SK-N-SH (cell line): ENCODE results near the gene CDPF1. TPM values are rescaled to one million over a fixed set of nuclear protein-coding genes. Genes with fewer than 3 reads are reported as not detected.

Experiments
- CTCF ChIA-PET: fragments of 300-600, 350-600 bp; formaldehyde crosslinking; extraction: SDS; loops from one replicate; lab custom pipeline; 2021; lab: Yijun Ruan, JAX
- POLR2A ChIA-PET: fragments of 350-600 bp; sonication (Branson Sonifier 250); formaldehyde crosslinking; extraction: SDS; loops from one replicate; lab custom pipeline; 2020; ENCODE audit warnings: antibody characterized with exemption, inconsistent platforms; lab: Yijun Ruan, JAX
- DNase-seq: peaks from one replicate; pipeline ENCODE4 v3.0.0; 2012
- H2AFZ ChIP-seq: fragments of 200-600 bp; sonication (generic); 2 replicates; pipeline ENCODE4 v1.8.1; 2016; ENCODE audit warnings: antibody characterized with exemption, mild to moderate bottlenecking, low read depth
- H3F3A ChIP-seq: fragments of 200-600 bp; sonication (generic); replicated peaks from 2 replicates; pipeline ENCODE3; 2016; ENCODE audit warnings: antibody characterized with exemption, mild to moderate bottlenecking; ENCODE audit not compliant: insufficient read depth
- H3K27ac ChIP-seq, 2 experiments: fragments of 200-500 bp in 1 of 2; fragments of 200-600 bp in 1 of 2; sonication (Bioruptor generic) in 1 of 2; sonication (generic), shearing (Covaris generic) in 1 of 2; 2 replicates each; pipeline versions ENCODE4 v1.5.1 to v1.6.1; 2014 to 2016; ENCODE audit warnings: low read depth in 2 of 2, inconsistent platforms in 1 of 2, low read length in 1 of 2, mild to moderate bottlenecking in 1 of 2, mixed read lengths in 1 of 2
- H3K27me3 ChIP-seq: fragments of 200-600 bp; sonication (generic), shearing (Covaris generic); 2 replicates; pipeline ENCODE4 v1.6.1; 2016; ENCODE audit warnings: mixed run types; ENCODE audit not compliant: insufficient read depth
- H3K36me3 ChIP-seq, 2 experiments: fragments of 200-500 bp in 1 of 2; fragments of 200-600 bp in 1 of 2; sonication (Bioruptor generic) in 1 of 2; sonication (generic) in 1 of 2; replicated peaks in 1 of 2; 2 replicates each; pipeline versions ENCODE3 to v1.5.1; 2014 to 2016; ENCODE audit warnings: low read length in 1 of 2, mild to moderate bottlenecking in 1 of 2; ENCODE audit not compliant: insufficient read depth in 2 of 2, control insufficient read depth in 1 of 2
- H3K4me1 ChIP-seq, 2 experiments: fragments of 200-500 bp in 1 of 2; fragments of 200-600 bp in 1 of 2; sonication (Bioruptor generic) in 1 of 2; sonication (generic), shearing (Covaris generic) in 1 of 2; 2 replicates each; pipeline versions ENCODE4 v1.5.1 to v1.6.1; 2014 to 2016; ENCODE audit warnings: low read depth in 1 of 2, low read length in 1 of 2, mixed run types in 1 of 2; ENCODE audit not compliant: insufficient read depth in 2 of 2, control insufficient read depth in 1 of 2
- H3K4me2 ChIP-seq: fragments of 200-600 bp; sonication (generic), shearing (Covaris generic); 2 replicates; pipeline ENCODE4 v1.6.1; 2017; ENCODE audit warnings: mixed run types
- H3K4me3 ChIP-seq, 2 experiments: fragments of 200-500 bp in 1 of 2; fragments of 200-600 bp in 1 of 2; sonication (Bioruptor generic) in 1 of 2; sonication (generic), shearing (Covaris generic) in 1 of 2; 2 replicates each; pipeline versions ENCODE4 v1.5.1 to v1.8.1; 2014 to 2016; ENCODE audit warnings: low read depth in 2 of 2, inconsistent platforms in 1 of 2, low read length in 1 of 2, mild to moderate bottlenecking in 1 of 2, mixed read lengths in 1 of 2, moderate library complexity in 1 of 2
- H3K79me2 ChIP-seq: fragments of 200-600 bp; sonication (generic); 2 replicates; pipeline ENCODE4 v1.8.1; 2017; ENCODE audit warnings: mild to moderate bottlenecking; ENCODE audit not compliant: insufficient read depth
- H3K9ac ChIP-seq: fragments of 200-600 bp; sonication (generic); 2 replicates; pipeline ENCODE4 v1.6.1; 2017; ENCODE audit warnings: mixed run types
- H3K9me2 ChIP-seq: fragments of 200-600 bp; sonication (generic); 2 replicates; pipeline ENCODE4 v1.6.1; 2017; ENCODE audit warnings: mixed run types
- H3K9me3 ChIP-seq: fragments of 200-600 bp; sonication (generic); 2 replicates; pipeline ENCODE4 v1.6.1; 2017; ENCODE audit warnings: mixed run types, mild to moderate bottlenecking, moderate library complexity
- H4K20me1 ChIP-seq: fragments of 200-600 bp; sonication (generic); 2 replicates; pipeline ENCODE4 v1.6.1; 2017; ENCODE audit warnings: mild to moderate bottlenecking, mixed run types; ENCODE audit not compliant: insufficient read depth
- CHD2 ChIP-seq: fragments of 150-350 bp; IDR thresholded peaks from 2 replicates; pipeline ENCODE4 v1.6.1; 2018; ENCODE audit warnings: low read length; ENCODE audit not compliant: partially characterized antibody
- EP300 ChIP-seq, 2 experiments: IDR thresholded peaks; 2 replicates each; pipeline versions ENCODE4 v1.4.0 to v1.6.1; 2012; ENCODE audit warnings: borderline replicate concordance in 1 of 2, low read depth in 1 of 2, low read length in 1 of 2
- FOSL2 ChIP-seq: IDR thresholded peaks from 2 replicates; pipeline ENCODE4 v1.4.0; 2012; ENCODE audit warnings: low read depth, mild to moderate bottlenecking, moderate library complexity, borderline replicate concordance
- GABPA ChIP-seq: IDR thresholded peaks from 2 replicates; pipeline ENCODE4 v1.4.0; 2012; ENCODE audit warnings: low read depth, mild to moderate bottlenecking
- GATA2 ChIP-seq: sonication (generic); formaldehyde crosslinking; IDR thresholded peaks from 2 replicates; pipeline ENCODE4 v1.5.0; 2020; ENCODE audit warnings: mild to moderate bottlenecking, missing genetic modification reagents
- JUND ChIP-seq: IDR thresholded peaks from 2 replicates; pipeline ENCODE4 v1.4.0; 2012
- MEF2A ChIP-seq: IDR thresholded peaks from 2 replicates; pipeline ENCODE4 v1.4.0; 2012; ENCODE audit warnings: low read depth, borderline replicate concordance
- NRF1 ChIP-seq: IDR thresholded peaks from 2 replicates; pipeline ENCODE4 v1.6.1; 2012; ENCODE audit warnings: low read depth, mild to moderate bottlenecking, low read length
- SIN3A ChIP-seq: IDR thresholded peaks from 2 replicates; pipeline ENCODE4 v1.6.1; 2012; ENCODE audit warnings: low read depth, mild to moderate bottlenecking, low read length, moderate library complexity, borderline replicate concordance
- SMC3 ChIP-seq: IDR thresholded peaks from 2 replicates; pipeline ENCODE4 v1.6.1; 2012; ENCODE audit warnings: low read depth, low read length, improper control_type of control experiment
- YY1 ChIP-seq: IDR thresholded peaks from 2 replicates; pipeline ENCODE4 v1.4.0; 2012; ENCODE audit warnings: low read depth, mild to moderate bottlenecking
- WGBS: methylation state at CpG from one replicate; pipeline ENCODE4 v1.1.6; 2017; ENCODE audit warnings: low lambda C conversion rate; 5-methylcytosine and 5-hydroxymethylcytosine counted together
- polyA plus RNA-seq, 3 experiments: library from polyadenylated mRNA; depleted of rRNA; stranded (reverse); fragments of >200 nt; gene quantifications; 2 replicates each; pipeline ENCODE4 v1.2.3, GENCODE V29; 2012
- TF ChIP-seq, protein P1 (sequence below): IDR thresholded peaks from 2 replicates; pipeline ENCODE4; 2012
- TF ChIP-seq, protein P2 (sequence below): IDR thresholded peaks from 2 replicates; pipeline ENCODE4 v1.4.0; 2012; ENCODE audit warnings: low read depth, borderline replicate concordance
- TF ChIP-seq, protein P3 (sequence below): fragments of 150-350 bp; IDR thresholded peaks from 2 replicates; pipeline ENCODE4 v1.6.1; 2017; ENCODE audit warnings: antibody characterized with exemption, low read length, low read depth, borderline replicate concordance
- TF ChIP-seq, protein P4 (sequence below): IDR thresholded peaks from 2 replicates; pipeline ENCODE4 v1.6.1; 2012; ENCODE audit warnings: mild to moderate bottlenecking, low read depth, low read length, moderate library complexity

CDPF1 gene
- polyA plus RNA-seq, 1 of the 3 experiments (the other 2 are of a cell fraction), result 25.3 TPM

DNA sequence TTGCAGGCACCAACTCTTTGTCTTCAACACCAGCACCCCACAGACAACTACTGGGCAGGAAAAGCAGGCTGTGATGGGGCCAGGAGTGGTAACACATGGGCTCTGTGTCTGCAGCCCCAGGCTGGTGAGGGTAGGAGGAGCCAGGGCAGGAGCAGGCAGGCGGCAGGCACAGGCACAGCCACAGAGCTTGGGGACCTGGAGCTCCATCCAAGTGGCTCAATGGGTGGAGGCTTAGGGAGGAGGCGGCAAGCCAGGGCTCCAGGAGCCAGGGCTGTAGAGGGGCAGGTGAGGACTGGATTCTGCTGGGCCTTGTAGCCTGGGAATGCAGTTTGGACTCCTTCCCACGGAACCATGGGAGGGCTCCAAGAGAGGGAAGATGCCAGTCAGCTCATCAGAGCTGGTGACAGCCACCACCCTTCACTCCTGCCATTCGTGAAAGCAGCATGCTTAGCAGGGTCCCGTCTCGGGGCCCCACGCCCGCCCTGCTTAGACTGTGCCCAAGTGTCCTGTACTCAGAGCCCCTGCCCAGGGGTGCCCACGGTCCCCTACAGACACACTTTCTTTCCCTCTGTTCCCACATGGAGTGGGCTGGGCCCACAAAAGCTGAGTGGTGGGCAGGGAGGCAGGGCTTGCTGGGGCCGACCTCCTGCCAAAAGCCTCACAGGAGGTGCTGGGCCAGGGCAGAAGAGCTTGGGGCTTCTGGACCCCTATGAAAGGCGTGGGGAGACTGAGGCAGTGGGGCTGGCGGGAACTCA, 30.1 kb upstream of the CDPF1 start:
- H3K27ac ChIP-seq, result no peak overlapping the region
- no peaks in the 10 kb centered on the region for H4K20me1 ChIP-seq
- no peak overlapping the region for H3K4me2 ChIP-seq
- no peak overlapping the region for H2AFZ ChIP-seq
- no peaks in the 10 kb centered on the region for H3K4me1 ChIP-seq
- no peaks in the 10 kb centered on the region for H3F3A ChIP-seq
- ChIA-PET POLR2A (no interaction called here), CTCF (interaction anchor here (0.7 to 0.9 kb wide), 2 partner anchors 34 to 727 kb away, joined by 3 read pairs; no protein-coding TSS in a partner anchor)
- H3K9me3 ChIP-seq, result no peaks in the 10 kb centered on the region
- no peak overlapping the region for H3K4me3 ChIP-seq
- H3K27me3 ChIP-seq, result no peaks in the 10 kb centered on the region
- no peaks in the 10 kb centered on the region for H3K79me2 ChIP-seq
- 96% methylated on average over 11 of the region's 12 CpGs for WGBS
- H3K36me3 ChIP-seq, result peaks cover 23 to 69% of the 10 kb centered on the region in 2 experiments
- TF ChIP-seq GATA2 (CRISPR knock-in tag) (no peak), SIN3A (no peak), JUND (no peak), EP300 (IDR thresholded peaks at IDR 0.05; ENCODE audit: borderline replicate concordance in 1 of 2, low read depth in 1 of 2, low read length in 1 of 2) (no peak)
- no peaks in the 10 kb centered on the region for H3K9me2 ChIP-seq
- no peak overlapping the region for H3K9ac ChIP-seq
- no peak for DNase-seq

DNA sequence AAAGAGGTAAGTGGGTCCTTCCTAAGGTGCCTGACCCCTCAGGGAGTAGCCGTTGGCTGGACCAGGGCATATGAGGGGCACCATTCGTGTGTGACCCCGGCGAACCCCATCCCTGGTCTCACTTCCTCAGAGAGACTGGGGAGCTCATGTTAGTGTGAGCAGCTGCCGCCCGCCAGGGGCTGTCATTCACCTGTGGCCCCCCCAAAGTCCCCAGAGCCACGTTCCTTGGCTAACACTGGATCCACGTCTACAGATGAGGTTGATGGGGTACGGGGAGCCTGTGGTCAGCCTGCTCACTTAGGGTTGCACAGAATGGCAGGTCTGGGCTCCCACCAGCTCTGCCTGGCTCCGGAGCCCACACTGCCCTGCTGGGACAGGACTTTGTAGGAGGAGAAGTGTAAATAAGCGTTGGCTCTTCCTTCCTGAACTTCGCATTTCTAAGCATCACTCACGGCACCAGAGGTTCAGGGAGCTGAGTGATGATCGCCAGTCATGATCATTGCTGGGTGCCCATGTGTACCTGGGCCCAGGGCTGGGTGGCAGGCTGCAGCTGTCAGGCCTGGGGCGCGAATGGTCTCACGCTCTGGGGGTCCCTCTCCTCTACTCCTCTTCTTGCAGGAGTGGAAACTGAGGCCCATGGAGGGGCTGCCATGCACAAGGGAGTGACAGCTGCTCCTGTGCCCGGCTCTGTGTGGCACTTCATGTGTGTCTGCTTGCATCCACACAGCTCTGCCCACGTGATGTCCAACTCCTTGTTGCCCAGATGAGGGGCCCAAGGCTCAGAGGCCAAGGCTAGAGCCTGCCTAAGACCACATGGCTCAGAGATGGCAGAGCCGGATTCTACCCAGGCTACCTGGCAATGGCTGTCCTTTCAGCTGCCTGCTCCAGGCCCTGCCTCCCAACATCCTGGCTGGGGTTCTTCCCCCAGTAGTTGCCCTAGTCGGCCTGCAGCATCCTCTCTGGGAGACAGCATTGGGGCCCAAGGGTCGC, 28.9 kb upstream of the CDPF1 start:
- CTCF ChIA-PET, result interaction anchor here (0.7 to 1.0 kb wide), 3 partner anchors 29 to 226 kb away, joined by 3 read pairs; partner anchors contain the start of gene CDPF1

More for the DNA sequence above, 28.9 kb upstream of the CDPF1 start:
- Histone ChIP-seq H3K9me3 (no peaks in the 10 kb centered on the region), H3K4me2 (no peak overlapping the region), H3K27me3 (no peaks in the 10 kb centered on the region), H3F3A (peaks cover 3% of the 10 kb centered on the region), H3K79me2 (no peaks in the 10 kb centered on the region), H3K36me3 (peaks cover 33 to 69% of the 10 kb centered on the region in 2 experiments), H3K4me1 (no peaks in the 10 kb centered on the region), H3K27ac (no peak overlapping the region), H2AFZ (no peak overlapping the region), H3K9ac (no peak overlapping the region), H3K9me2 (no peaks in the 10 kb centered on the region), H3K4me3 (no peak overlapping the region), H4K20me1 (no peaks in the 10 kb centered on the region)
- no peak for TF ChIP-seq EP300 (IDR thresholded peaks at IDR 0.05; ENCODE audit: borderline replicate concordance in 1 of 2, low read depth in 1 of 2, low read length in 1 of 2)
- TF ChIP-seq FOSL2, result no peak
- TF ChIP-seq MEF2A, result no peak
- TF ChIP-seq, protein P1, sequence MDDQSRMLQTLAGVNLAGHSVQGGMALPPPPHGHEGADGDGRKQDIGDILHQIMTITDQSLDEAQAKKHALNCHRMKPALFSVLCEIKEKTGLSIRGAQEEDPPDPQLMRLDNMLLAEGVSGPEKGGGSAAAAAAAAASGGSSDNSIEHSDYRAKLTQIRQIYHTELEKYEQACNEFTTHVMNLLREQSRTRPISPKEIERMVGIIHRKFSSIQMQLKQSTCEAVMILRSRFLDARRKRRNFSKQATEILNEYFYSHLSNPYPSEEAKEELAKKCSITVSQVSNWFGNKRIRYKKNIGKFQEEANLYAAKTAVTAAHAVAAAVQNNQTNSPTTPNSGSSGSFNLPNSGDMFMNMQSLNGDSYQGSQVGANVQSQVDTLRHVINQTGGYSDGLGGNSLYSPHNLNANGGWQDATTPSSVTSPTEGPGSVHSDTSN, result no peak
- no peak for TF ChIP-seq YY1
- TF ChIP-seq, protein P2, sequence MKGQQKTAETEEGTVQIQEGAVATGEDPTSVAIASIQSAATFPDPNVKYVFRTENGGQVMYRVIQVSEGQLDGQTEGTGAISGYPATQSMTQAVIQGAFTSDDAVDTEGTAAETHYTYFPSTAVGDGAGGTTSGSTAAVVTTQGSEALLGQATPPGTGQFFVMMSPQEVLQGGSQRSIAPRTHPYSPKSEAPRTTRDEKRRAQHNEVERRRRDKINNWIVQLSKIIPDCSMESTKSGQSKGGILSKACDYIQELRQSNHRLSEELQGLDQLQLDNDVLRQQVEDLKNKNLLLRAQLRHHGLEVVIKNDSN, result no peak
- TF ChIP-seq, protein P3, sequence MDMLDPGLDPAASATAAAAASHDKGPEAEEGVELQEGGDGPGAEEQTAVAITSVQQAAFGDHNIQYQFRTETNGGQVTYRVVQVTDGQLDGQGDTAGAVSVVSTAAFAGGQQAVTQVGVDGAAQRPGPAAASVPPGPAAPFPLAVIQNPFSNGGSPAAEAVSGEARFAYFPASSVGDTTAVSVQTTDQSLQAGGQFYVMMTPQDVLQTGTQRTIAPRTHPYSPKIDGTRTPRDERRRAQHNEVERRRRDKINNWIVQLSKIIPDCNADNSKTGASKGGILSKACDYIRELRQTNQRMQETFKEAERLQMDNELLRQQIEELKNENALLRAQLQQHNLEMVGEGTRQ, result no peak
- TF ChIP-seq, protein P4, sequence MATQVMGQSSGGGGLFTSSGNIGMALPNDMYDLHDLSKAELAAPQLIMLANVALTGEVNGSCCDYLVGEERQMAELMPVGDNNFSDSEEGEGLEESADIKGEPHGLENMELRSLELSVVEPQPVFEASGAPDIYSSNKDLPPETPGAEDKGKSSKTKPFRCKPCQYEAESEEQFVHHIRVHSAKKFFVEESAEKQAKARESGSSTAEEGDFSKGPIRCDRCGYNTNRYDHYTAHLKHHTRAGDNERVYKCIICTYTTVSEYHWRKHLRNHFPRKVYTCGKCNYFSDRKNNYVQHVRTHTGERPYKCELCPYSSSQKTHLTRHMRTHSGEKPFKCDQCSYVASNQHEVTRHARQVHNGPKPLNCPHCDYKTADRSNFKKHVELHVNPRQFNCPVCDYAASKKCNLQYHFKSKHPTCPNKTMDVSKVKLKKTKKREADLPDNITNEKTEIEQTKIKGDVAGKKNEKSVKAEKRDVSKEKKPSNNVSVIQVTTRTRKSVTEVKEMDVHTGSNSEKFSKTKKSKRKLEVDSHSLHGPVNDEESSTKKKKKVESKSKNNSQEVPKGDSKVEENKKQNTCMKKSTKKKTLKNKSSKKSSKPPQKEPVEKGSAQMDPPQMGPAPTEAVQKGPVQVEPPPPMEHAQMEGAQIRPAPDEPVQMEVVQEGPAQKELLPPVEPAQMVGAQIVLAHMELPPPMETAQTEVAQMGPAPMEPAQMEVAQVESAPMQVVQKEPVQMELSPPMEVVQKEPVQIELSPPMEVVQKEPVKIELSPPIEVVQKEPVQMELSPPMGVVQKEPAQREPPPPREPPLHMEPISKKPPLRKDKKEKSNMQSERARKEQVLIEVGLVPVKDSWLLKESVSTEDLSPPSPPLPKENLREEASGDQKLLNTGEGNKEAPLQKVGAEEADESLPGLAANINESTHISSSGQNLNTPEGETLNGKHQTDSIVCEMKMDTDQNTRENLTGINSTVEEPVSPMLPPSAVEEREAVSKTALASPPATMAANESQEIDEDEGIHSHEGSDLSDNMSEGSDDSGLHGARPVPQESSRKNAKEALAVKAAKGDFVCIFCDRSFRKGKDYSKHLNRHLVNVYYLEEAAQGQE, result no peak
- no peak for TF ChIP-seq SMC3
- no peak for TF ChIP-seq NRF1
- no peak for TF ChIP-seq GABPA
- no peak for TF ChIP-seq CHD2
- 91% methylated on average over 8 of the region's 22 CpGs for WGBS
- DNase-seq, result no peak
- POLR2A ChIA-PET, result no interaction called here
